HCT116 (cell line): Measurements from ENCODE around the gene TLX1. TPM values are rescaled to one million over a fixed set of nuclear protein-coding genes. Genes with fewer than 3 reads are reported as not detected.

Source experiments
- ATAC-seq: fragments of 200-7000 bp; cut with Tn5 transposase; 2 replicates; pipeline ENCODE4 v1.9.1; 2020; ENCODE audit warnings: mild to moderate bottlenecking, moderate library complexity
- BruUV-seq: library from RNA; stranded (reverse); fragments of 400-500 nt; replicated peaks from 2 replicates; lab custom pipeline; 2021; lab: Mats Ljungman, UMichigan
- CTCF ChIA-PET: fragments of 300-600 bp; sonication (Branson Sonifier 250); formaldehyde crosslinking; loops from one replicate; lab custom pipeline; 2021; ENCODE audit warnings: antibody characterized with exemption; lab: Charles Lee
- POLR2A ChIA-PET: fragments of 300-600, 350-600 bp; sonication (Branson Sonifier 250); formaldehyde crosslinking; loops from one replicate; lab custom pipeline; 2021; ENCODE audit warnings: antibody characterized with exemption; lab: Charles Lee
- RAD21 ChIA-PET, 2 experiments: fragments of 300-600 bp; sonication (Branson Sonifier 250); formaldehyde crosslinking; loops; one replicate each; lab custom pipeline; 2023; ENCODE audit warnings: low total read pairs in 2 of 2; ENCODE audit not compliant: uncharacterized antibody in 2 of 2, unreplicated experiment in 2 of 2, low non-redundant PET in 1 of 2; lab: Charles Lee
- DNase-seq: peaks from one replicate; pipeline ENCODE4 v3.0.0-alpha.2; 2010; ENCODE audit warnings: low read depth, low spot score
- H2AFZ ChIP-seq: fragments of 200-600 bp; shearing (Covaris generic), sonication (generic); 2 replicates; pipeline ENCODE4 v1.6.1; 2017; ENCODE audit warnings: low read depth, mixed run types, mixed read lengths, antibody characterized with exemption, low read length; ENCODE audit not compliant: poor library complexity, severe bottlenecking
- H3K27ac ChIP-seq: 2 replicates; pipeline ENCODE4 v1.5.1; 2012; ENCODE audit warnings: low read depth, low read length
- H3K27me3 ChIP-seq: fragments of 200-600 bp; sonication (generic); 2 replicates; pipeline ENCODE4 v1.6.1; 2016; ENCODE audit warnings: mixed run types, low read length, mixed read lengths; ENCODE audit not compliant: insufficient read depth
- H3K36me3 ChIP-seq, 2 experiments: fragments of 200-500 bp in 1 of 2; fragments of 200-600 bp in 1 of 2; sonication (Bioruptor generic) in 1 of 2; sonication (generic) in 1 of 2; 2 replicates each; pipeline versions ENCODE4 v1.5.1 to v1.6.1; 2014 to 2016; ENCODE audit warnings: low read length in 2 of 2, inconsistent platforms in 1 of 2, mixed read lengths in 1 of 2, mixed run types in 1 of 2; ENCODE audit not compliant: insufficient read depth in 2 of 2, control insufficient read depth in 1 of 2
- H3K4me1 ChIP-seq, 2 experiments: fragments of 200-600 bp in 1 of 2; sonication (generic) in 1 of 2; 2 replicates each; pipeline versions ENCODE4 v1.5.1 to v1.6.1; 2012 to 2017; ENCODE audit warnings: low read length in 2 of 2, inconsistent platforms in 1 of 2, mild to moderate bottlenecking in 1 of 2, mixed read lengths in 1 of 2, mixed run types in 1 of 2, moderate library complexity in 1 of 2; ENCODE audit not compliant: insufficient read depth in 2 of 2, control insufficient read depth in 1 of 2
- H3K4me2 ChIP-seq: fragments of 200-600 bp; sonication (generic); 2 replicates; pipeline ENCODE4 v1.6.1; 2017; ENCODE audit warnings: mixed run types, low read length, mixed read lengths
- H3K4me3 ChIP-seq, 2 experiments: fragments of 200-600 bp in 1 of 2; sonication (generic) in 1 of 2; replicated peaks in 1 of 2; 2 replicates each; pipeline ENCODE4 v1.5.1; 2011 to 2016; ENCODE audit warnings: low read length in 2 of 2, control low read depth in 1 of 2, low read depth in 1 of 2, mild to moderate bottlenecking in 1 of 2, mixed read lengths in 1 of 2, mixed run types in 1 of 2
- H3K79me2 ChIP-seq: fragments of 200-600 bp; sonication (generic); 2 replicates; pipeline ENCODE4 v1.6.1; 2017; ENCODE audit warnings: mild to moderate bottlenecking, mixed run types, low read length, moderate library complexity, mixed read lengths; ENCODE audit not compliant: insufficient read depth
- H3K9ac ChIP-seq: fragments of 200-600 bp; sonication (generic); 2 replicates; pipeline ENCODE4 v1.6.1; 2016; ENCODE audit warnings: low read length, mixed read lengths
- H3K9me2 ChIP-seq: fragments of 200-600 bp; sonication (generic), shearing (Covaris generic); 2 replicates; pipeline ENCODE4 v1.6.1; 2017; ENCODE audit warnings: mixed run types, mild to moderate bottlenecking, moderate library complexity; ENCODE audit not compliant: insufficient read depth
- H3K9me3 ChIP-seq, 2 experiments: fragments of 200-500 bp in 1 of 2; fragments of 200-600 bp in 1 of 2; sonication (Bioruptor generic) in 1 of 2; sonication (generic) in 1 of 2; 2 replicates each; pipeline ENCODE4 v1.6.1; 2014 to 2017; ENCODE audit warnings: low read length in 2 of 2, mixed read lengths in 2 of 2, inconsistent platforms in 1 of 2, low read depth in 1 of 2, mild to moderate bottlenecking in 1 of 2, mixed run types in 1 of 2, moderate library complexity in 1 of 2; ENCODE audit not compliant: control insufficient read depth in 1 of 2, insufficient read depth in 1 of 2
- H4K20me1 ChIP-seq: fragments of 200-600 bp; sonication (generic), shearing (Covaris generic); 2 replicates; pipeline ENCODE4 v1.6.1; 2017; ENCODE audit warnings: mixed run types, mild to moderate bottlenecking, moderate library complexity; ENCODE audit not compliant: insufficient read depth
- CEBPB ChIP-seq: IDR thresholded peaks from 2 replicates; pipeline ENCODE4 v1.6.1; 2012; ENCODE audit warnings: low read depth
- EGR1 ChIP-seq: IDR thresholded peaks from 2 replicates; pipeline ENCODE4 v1.6.1; 2012; ENCODE audit warnings: low read depth
- EZH2 ChIP-seq: fragments of 200-600 bp; sonication (generic); IDR thresholded peaks from 2 replicates; pipeline ENCODE4 v1.6.1; 2017; ENCODE audit warnings: antibody characterized with exemption, mixed run types
- FOSL1 ChIP-seq: IDR thresholded peaks from 2 replicates; pipeline ENCODE4 v1.6.1; 2012; ENCODE audit warnings: low read depth
- SRF ChIP-seq: IDR thresholded peaks from 2 replicates; pipeline ENCODE4 v1.6.1; 2012; ENCODE audit warnings: low read depth
- ZFX ChIP-seq: fragments of 450-650 bp; IDR thresholded peaks from 2 replicates; pipeline ENCODE4 v1.6.1; 2017
- intact Hi-C: fragments of 100-400 bp; cut with micrococcal nuclease; formaldehyde crosslinking; loops from 2 replicates; pipeline ENCODE4 v1.10.0; 2022
- total RNA-seq: library from RNA; stranded (reverse); gene quantifications from one replicate; pipeline ENCODE4 v1.2.1, GENCODE V29; 2021; ENCODE audit not compliant: unreplicated experiment
- TF ChIP-seq, protein P1 (sequence below): IDR thresholded peaks from 2 replicates; pipeline ENCODE4 v1.6.1; 2011; ENCODE audit warnings: mild to moderate bottlenecking, low read length, moderate library complexity; ENCODE audit not compliant: insufficient replicate concordance; ENCODE audit errors: extremely low read depth

The TLX1 gene
- total RNA-seq, 1 experiment from 2014 or later: not detected

DNA sequence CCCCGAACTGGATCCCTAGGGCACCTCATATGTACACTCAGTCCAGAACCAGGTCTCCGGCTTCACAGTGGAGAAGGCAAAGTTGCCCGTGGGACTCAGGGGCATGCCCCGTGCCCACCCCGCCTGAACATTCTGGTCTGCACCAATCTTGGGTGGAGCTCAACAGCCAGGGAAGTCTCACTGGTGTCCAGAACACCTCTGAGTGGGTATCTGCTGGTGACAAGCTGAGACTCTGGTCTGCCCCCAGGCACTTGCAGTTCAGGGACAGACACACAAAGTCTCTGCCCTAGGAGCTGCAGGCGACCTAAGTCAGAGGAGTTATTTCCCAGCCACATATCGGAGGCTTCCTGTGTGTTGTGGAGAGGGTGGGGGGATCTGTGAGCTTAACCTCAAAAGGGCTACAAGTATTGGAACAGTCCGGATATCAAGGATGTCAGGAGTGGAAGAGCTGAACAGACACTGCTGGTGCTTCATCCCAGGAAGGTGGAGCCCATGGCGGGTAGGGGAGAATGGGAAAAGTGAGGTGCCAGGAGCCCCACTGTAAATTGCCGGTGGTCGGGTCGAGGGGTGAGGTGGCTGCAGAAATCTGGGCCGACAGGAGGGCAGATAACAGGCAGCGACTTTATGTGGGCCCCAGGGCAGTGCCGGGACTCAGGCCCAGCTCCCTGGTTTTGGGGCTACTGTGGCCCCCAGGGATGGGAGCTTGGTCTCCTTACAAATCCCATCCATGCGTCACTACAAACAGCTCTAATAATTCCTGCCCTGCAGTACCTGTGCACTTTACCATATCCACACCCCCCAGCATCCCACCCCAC is 8.6 kb upstream of the TLX1 start:
- no TSS peak for BruUV-seq
- H3K79me2 ChIP-seq: no peaks in the 10 kb centered on the region
- ATAC-seq (no peak), DNase-seq (no peak)
- ChIA-PET POLR2A (no interaction called here), RAD21 (no interaction called here), CTCF (interaction anchor here (0.9 to 2.0 kb wide), 4 partner anchors 20 to 72 kb away, joined by 3 to 10 read pairs (median 6); no protein-coding TSS in a partner anchor)
- no peak overlapping the region for H3K27ac ChIP-seq
- intact Hi-C loops: no loop called here
- no peak overlapping the region for H3K4me3 ChIP-seq
- no peak overlapping the region for H3K4me2 ChIP-seq
- TF ChIP-seq CEBPB: no peak
- no peak for TF ChIP-seq EGR1
- no peak for TF ChIP-seq FOSL1
- no peak for TF ChIP-seq ZFX
- TF ChIP-seq, protein P1, sequence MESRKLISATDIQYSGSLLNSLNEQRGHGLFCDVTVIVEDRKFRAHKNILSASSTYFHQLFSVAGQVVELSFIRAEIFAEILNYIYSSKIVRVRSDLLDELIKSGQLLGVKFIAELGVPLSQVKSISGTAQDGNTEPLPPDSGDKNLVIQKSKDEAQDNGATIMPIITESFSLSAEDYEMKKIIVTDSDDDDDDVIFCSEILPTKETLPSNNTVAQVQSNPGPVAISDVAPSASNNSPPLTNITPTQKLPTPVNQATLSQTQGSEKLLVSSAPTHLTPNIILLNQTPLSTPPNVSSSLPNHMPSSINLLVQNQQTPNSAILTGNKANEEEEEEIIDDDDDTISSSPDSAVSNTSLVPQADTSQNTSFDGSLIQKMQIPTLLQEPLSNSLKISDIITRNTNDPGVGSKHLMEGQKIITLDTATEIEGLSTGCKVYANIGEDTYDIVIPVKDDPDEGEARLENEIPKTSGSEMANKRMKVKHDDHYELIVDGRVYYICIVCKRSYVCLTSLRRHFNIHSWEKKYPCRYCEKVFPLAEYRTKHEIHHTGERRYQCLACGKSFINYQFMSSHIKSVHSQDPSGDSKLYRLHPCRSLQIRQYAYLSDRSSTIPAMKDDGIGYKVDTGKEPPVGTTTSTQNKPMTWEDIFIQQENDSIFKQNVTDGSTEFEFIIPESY: no peak
- TF ChIP-seq SRF: no peak
- no peak for TF ChIP-seq EZH2
- peaks cover 0 to 12% of the 10 kb centered on the region in 2 experiments; a peak in 1 of 4 replicates for H3K4me1 ChIP-seq
- H3K36me3 ChIP-seq: no peaks in the 10 kb centered on the region
- no peak overlapping the region for H3K9ac ChIP-seq
- H3K9me2 ChIP-seq: no peaks in the 10 kb centered on the region
- peaks cover 12% of the 10 kb centered on the region; the same call in 1 of the 2 replicates for H3K27me3 ChIP-seq
- no peaks in the 10 kb centered on the region for H4K20me1 ChIP-seq
- H2AFZ ChIP-seq: no peak overlapping the region
- no peaks in the 10 kb centered on the region for H3K9me3 ChIP-seq
